Parathyroid adenoma (tissue), 2 donors: ENCODE data around the gene CLIC3.
A peak's percentile ranks its signal among the peaks of the same experiment; 100 is the strongest.

Experiments
- H2AFZ ChIP-seq: fragments of 300-600 bp; sonication (generic); one replicate; pipeline ENCODE4 v1.7.0; 2017; ENCODE audit warnings: antibody characterized with exemption, mild to moderate bottlenecking
- H3K27ac ChIP-seq: fragments of 300-600 bp; sonication (generic); one replicate; pipeline ENCODE4 v1.7.0; 2017
- H3K27me3 ChIP-seq: fragments of 300-600 bp; sonication (generic); one replicate; pipeline ENCODE4 v1.7.0; 2017; ENCODE audit warnings: low read length; ENCODE audit not compliant: control insufficient read depth, insufficient read depth
- H3K36me3 ChIP-seq: fragments of 300-600 bp; sonication (generic); one replicate; pipeline ENCODE4 v1.7.0; 2017; ENCODE audit warnings: low read length; ENCODE audit not compliant: control insufficient read depth, insufficient read depth
- H3K4me1 ChIP-seq: fragments of 300-600 bp; sonication (generic); one replicate; pipeline ENCODE4 v1.7.0; 2017; ENCODE audit warnings: control low read depth
- H3K4me2 ChIP-seq: fragments of 300-600 bp; sonication (generic); one replicate; pipeline ENCODE4 v1.7.0; 2017; ENCODE audit warnings: low read length
- H3K4me3 ChIP-seq: fragments of 300-600 bp; sonication (generic); one replicate; pipeline ENCODE4 v1.7.0; 2017; ENCODE audit warnings: low read depth, low read length
- H3K79me2 ChIP-seq: fragments of 300-600 bp; sonication (generic); one replicate; pipeline ENCODE4 v1.7.0; 2017; ENCODE audit warnings: control low read depth
- H3K9ac ChIP-seq: fragments of 300-600 bp; sonication (generic); one replicate; pipeline ENCODE4 v1.7.0; 2017; ENCODE audit warnings: mild to moderate bottlenecking
- H3K9me3 ChIP-seq: fragments of 300-600 bp; sonication (generic); one replicate; pipeline ENCODE4 v1.7.0; 2017; ENCODE audit warnings: low read length; ENCODE audit not compliant: control insufficient read depth
- CTCF ChIP-seq: fragments of 300-600 bp; sonication (generic); IDR thresholded peaks from one replicate; pipeline ENCODE4 v1.7.0; 2017; ENCODE audit warnings: antibody characterized with exemption, mild to moderate bottlenecking
- donor health status: primary hyperparathyroidism.

Gene CLIC3

DNA sequence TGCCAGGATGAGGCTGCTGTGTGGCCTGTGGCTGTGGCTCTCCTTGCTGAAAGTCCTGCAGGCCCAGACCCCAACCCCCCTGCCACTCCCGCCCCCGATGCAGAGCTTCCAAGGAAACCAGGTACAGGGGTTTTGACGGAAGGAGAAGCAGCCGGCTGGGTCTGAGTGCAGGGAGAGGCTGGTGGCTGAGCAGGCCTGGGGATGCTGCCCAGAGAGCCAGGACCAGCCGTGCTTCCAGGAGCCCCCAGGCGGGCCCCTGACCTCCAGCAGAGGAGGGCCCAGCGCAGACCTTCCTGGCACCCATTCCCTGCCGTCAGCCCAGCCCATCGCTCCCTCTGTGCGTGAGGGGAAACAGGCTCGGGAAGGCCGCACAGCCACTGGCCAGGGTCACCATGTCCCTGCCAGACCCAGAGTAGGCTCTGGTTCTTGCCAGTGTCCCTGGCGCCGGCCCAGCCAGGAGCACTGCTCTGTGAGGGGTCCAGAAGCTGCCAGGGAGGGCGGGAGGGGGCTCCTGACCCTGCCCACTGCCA, 44.0 kb downstream of the CLIC3 start:
- no peak overlapping the region for H3K4me2 ChIP-seq
- H3K9me3 ChIP-seq = no peaks in the 10 kb centered on the region
- H3K27ac ChIP-seq = no peak overlapping the region
- H2AFZ ChIP-seq = no peak overlapping the region
- H3K4me1 ChIP-seq = no peaks in the 10 kb centered on the region
- no peak overlapping the region for H3K9ac ChIP-seq
- H3K36me3 ChIP-seq = no peaks in the 10 kb centered on the region
- H3K4me3 ChIP-seq = no peak overlapping the region
- no peak for TF ChIP-seq CTCF
- H3K79me2 ChIP-seq = no peaks in the 10 kb centered on the region
- no peaks in the 10 kb centered on the region for H3K27me3 ChIP-seq

- no peaks in the 10 kb centered on the region for H3K27me3 ChIP-seq
- no peak within 1 kb of the TSS for H3K4me2 ChIP-seq
- no peaks in the 10 kb centered on the region for H3K4me1 ChIP-seq
- H3K79me2 ChIP-seq = no peaks in the 10 kb centered on the region
- H2AFZ ChIP-seq = no peak within 1 kb of the TSS
- H3K4me3 ChIP-seq = no peak within 1 kb of the TSS
- TF ChIP-seq CTCF = no peak
- H3K9me3 ChIP-seq = no peaks in the 10 kb centered on the region
- H3K9ac ChIP-seq = no peak within 1 kb of the TSS
- H3K27ac ChIP-seq = peak within 1 kb of the TSS; percentile 97
- H3K36me3 ChIP-seq = no peaks in the 10 kb centered on the region
Measured at GRCh38 chr9:136951541-136952320, 44.6 kb downstream of the CLIC3 start, which contains the start of gene LCN12. LCN12 (plus strand) TSS chr9:136952273; CDS start chr9:136952328, 55 bp downstream.

DNA sequence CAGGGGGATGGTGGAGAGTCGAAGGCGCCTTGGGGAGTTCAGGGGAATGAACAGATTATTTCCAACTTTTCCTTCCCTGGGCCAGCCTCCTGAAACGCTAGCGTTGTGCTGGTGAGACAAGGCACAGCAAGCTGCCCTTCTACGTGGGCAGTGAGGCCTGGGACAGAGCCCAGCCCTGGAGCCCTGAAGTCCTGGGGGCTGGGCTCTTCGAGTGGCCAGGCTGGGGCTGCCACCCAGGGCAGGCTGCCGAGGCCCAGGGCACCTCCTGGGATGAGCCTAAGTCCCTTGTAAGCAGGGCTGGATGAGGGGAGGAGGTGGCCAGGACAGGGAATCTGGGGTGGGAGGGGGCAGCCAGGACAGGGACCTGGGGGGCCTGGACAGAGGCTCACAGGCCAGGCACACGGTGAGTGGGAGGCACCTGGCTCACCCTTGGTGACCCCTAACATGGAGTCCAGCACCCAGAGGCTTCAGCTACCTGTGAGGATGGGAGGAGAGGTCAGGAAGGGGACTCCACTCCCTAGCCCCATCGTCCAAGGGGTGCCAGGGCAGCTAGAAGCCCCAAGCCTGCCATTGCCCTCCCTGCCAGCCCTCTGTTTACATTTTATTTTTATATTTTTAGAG, 45.6 kb downstream of the CLIC3 start:
- TF ChIP-seq CTCF = no peak
- no peaks in the 10 kb centered on the region for H3K27me3 ChIP-seq
- H3K4me2 ChIP-seq = peak overlapping the region; percentile 99
- H3K79me2 ChIP-seq = no peaks in the 10 kb centered on the region
- H2AFZ ChIP-seq = peak overlapping the region; percentile 87
- no peaks in the 10 kb centered on the region for H3K36me3 ChIP-seq
- H3K4me1 ChIP-seq = no peaks in the 10 kb centered on the region
- H3K9me3 ChIP-seq = no peaks in the 10 kb centered on the region
- no peak overlapping the region for H3K9ac ChIP-seq
- H3K27ac ChIP-seq = peak overlapping the region; percentile 97
- peak overlapping the region; percentile 77 for H3K4me3 ChIP-seq

DNA sequence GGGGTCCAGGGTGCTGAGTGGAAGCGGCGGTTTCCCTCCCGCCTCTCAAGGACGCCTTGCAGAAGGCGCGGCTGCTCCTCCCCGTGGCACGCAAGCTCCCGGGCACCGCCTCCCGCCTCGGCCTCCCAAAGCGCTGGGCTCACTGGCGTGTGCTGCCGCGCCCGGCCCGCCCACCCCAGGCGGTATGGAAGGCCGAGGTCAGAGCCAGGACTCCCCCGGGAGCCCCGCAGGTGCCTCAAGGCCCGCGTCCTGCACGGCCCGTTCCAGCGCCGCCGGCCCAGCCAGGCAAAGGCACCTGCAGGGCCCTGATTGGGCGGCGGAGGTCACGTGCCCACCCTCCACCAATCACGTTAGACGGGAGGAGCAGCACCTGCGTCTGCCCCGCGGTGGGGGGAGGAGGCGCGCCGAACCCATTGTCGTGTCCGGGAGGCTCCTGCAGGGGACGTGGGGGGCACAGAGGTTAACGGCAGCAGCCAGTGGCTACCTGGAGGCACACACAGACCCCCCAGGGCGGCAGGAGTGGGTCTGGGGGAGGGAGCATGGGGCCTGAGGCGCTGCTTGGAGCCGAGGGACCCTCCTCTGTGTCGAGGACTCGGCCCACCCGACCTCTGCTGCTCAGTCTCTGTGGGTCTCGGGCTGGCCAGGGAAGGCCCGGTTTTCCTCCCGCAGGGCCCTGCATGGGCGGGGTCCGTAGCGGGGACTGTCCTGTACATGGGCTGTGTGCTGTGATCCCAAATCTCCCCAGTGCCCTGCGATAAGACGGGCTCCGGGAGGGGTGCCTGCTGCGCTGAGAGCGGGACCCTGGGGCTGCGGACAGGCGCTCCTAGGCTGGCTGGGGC, 46.3 kb downstream of the CLIC3 start:
- Histone ChIP-seq H3K27me3 (no peaks in the 10 kb centered on the region), H3K79me2 (no peaks in the 10 kb centered on the region), H3K4me3 (peak overlapping the region; percentile 77), H3K9me3 (no peaks in the 10 kb centered on the region), H2AFZ (peak overlapping the region; percentile 87), H3K36me3 (no peaks in the 10 kb centered on the region), H3K4me1 (no peaks in the 10 kb centered on the region), H3K4me2 (peak overlapping the region; percentile 99), H3K27ac (peak overlapping the region; percentile 97), H3K9ac (no peak overlapping the region)
- no peak for TF ChIP-seq CTCF
